GM23248 (cell line): Measurements from ENCODE around the gene BDH1. TPM values are rescaled to one million over a fixed set of nuclear protein-coding genes. Genes with fewer than 3 reads are reported as not detected.
"Not testable (repeated sequence)": the region's sequence is repeated elsewhere in the genome, so short reads cannot be mapped to it uniquely, and the experiment has no call there.

Source experiments
- DNase-seq: peaks from one replicate; pipeline ENCODE4 v3.0.0-alpha.2; 2015
- H2AFZ ChIP-seq: fragments of 200-600 bp; sonication (generic); 2 replicates; pipeline ENCODE4 v1.6.1; 2016; ENCODE audit warnings: antibody characterized with exemption
- H3F3A ChIP-seq: fragments of 200-600 bp; sonication (generic); 2 replicates; pipeline ENCODE4 v1.6.1; 2016; ENCODE audit warnings: mild to moderate bottlenecking, antibody characterized with exemption, mixed run types; ENCODE audit not compliant: insufficient read depth
- H3K27ac ChIP-seq: fragments of 200-600 bp; sonication (generic); 2 replicates; pipeline ENCODE4 v1.5.1; 2016; ENCODE audit warnings: mild to moderate bottlenecking
- H3K27me3 ChIP-seq: fragments of 200-600 bp; sonication (generic); replicated peaks from 2 replicates; pipeline ENCODE4 v1.6.1; 2016; ENCODE audit warnings: mild to moderate bottlenecking; ENCODE audit not compliant: insufficient read depth
- H3K36me3 ChIP-seq: fragments of 200-600 bp; sonication (generic); 2 replicates; pipeline ENCODE4 v1.6.1; 2016; ENCODE audit warnings: low read depth, mild to moderate bottlenecking
- H3K4me1 ChIP-seq: fragments of 200-600 bp; sonication (generic); 2 replicates; pipeline ENCODE4 v1.6.1; 2016; ENCODE audit warnings: mild to moderate bottlenecking; ENCODE audit not compliant: insufficient read depth
- H3K4me2 ChIP-seq: fragments of 200-600 bp; sonication (generic); one replicate; pipeline ENCODE4 v1.6.1; 2016; ENCODE audit warnings: mild to moderate bottlenecking; ENCODE audit not compliant: unreplicated experiment
- H3K4me3 ChIP-seq: fragments of 200-600 bp; sonication (generic); 2 replicates; pipeline ENCODE4 v1.5.1; 2016; ENCODE audit warnings: mild to moderate bottlenecking
- H3K79me2 ChIP-seq: fragments of 200-600 bp; sonication (generic); 2 replicates; pipeline ENCODE4 v1.6.1; 2016; ENCODE audit warnings: mild to moderate bottlenecking; ENCODE audit not compliant: insufficient read depth
- H3K9ac ChIP-seq: fragments of 200-600 bp; sonication (generic); 2 replicates; pipeline ENCODE4 v1.6.1; 2016; ENCODE audit warnings: mild to moderate bottlenecking
- H3K9me2 ChIP-seq: fragments of 200-600 bp; sonication (generic); 2 replicates; pipeline ENCODE4 v1.6.1; 2016; ENCODE audit warnings: mixed run types, mild to moderate bottlenecking, moderate library complexity; ENCODE audit not compliant: insufficient read depth
- H3K9me3 ChIP-seq: fragments of 200-600 bp; sonication (generic); one replicate; pipeline ENCODE4 v1.6.1; 2017; ENCODE audit warnings: low read depth
- H4K20me1 ChIP-seq: fragments of 200-600 bp; sonication (generic); 2 replicates; pipeline ENCODE4 v1.6.0; 2016; ENCODE audit not compliant: insufficient read depth
- EZH2 ChIP-seq: fragments of 200-600 bp; sonication (generic); IDR thresholded peaks from 2 replicates; pipeline ENCODE4 v1.6.1; 2018; ENCODE audit warnings: antibody characterized with exemption, mild to moderate bottlenecking; ENCODE audit not compliant: insufficient read depth, poor library complexity, severe bottlenecking
- EZH2phosphoT487 ChIP-seq: fragments of 200-600 bp; sonication (generic); IDR thresholded peaks from 2 replicates; pipeline ENCODE4 v1.6.1; 2018; ENCODE audit warnings: antibody characterized with exemption, moderate library complexity, mild to moderate bottlenecking, low read depth; ENCODE audit not compliant: insufficient read depth
- WGBS, 2 experiments: methylation state at CpG; one replicate each; pipeline ENCODE4 v1.1.6; 2015 to 2017; ENCODE audit warnings: low lambda C conversion rate in 2 of 2, low coverage in 1 of 2; ENCODE audit errors: missing lambda C conversion rate in 2 of 2; 5-methylcytosine and 5-hydroxymethylcytosine counted together
- in situ Hi-C: fragments of 300-500 bp; cut with MboI; formaldehyde crosslinking; loops from 2 replicates; pipeline ENCODE4 v1.15.0; 2020
- polyA plus RNA-seq: library from polyadenylated mRNA; unstranded; fragments of >200 nt; fragmentation: Nextera tagmentation; extraction: Ambion mirVana; gene quantifications from 2 replicates; pipeline ENCODE4 v1.2.1, GENCODE V29; 2016
- total RNA-seq: library from RNA; depleted of rRNA; stranded (reverse); fragments of >200 nt; shearing (Covaris generic); gene quantifications from 2 replicates; pipeline ENCODE4 v1.2.3, GENCODE V29; 2014

BDH1 gene
- total and polyA plus RNA-seq, 2 experiments from 2014 or later: 2.7 to 3.4 TPM

DNA sequence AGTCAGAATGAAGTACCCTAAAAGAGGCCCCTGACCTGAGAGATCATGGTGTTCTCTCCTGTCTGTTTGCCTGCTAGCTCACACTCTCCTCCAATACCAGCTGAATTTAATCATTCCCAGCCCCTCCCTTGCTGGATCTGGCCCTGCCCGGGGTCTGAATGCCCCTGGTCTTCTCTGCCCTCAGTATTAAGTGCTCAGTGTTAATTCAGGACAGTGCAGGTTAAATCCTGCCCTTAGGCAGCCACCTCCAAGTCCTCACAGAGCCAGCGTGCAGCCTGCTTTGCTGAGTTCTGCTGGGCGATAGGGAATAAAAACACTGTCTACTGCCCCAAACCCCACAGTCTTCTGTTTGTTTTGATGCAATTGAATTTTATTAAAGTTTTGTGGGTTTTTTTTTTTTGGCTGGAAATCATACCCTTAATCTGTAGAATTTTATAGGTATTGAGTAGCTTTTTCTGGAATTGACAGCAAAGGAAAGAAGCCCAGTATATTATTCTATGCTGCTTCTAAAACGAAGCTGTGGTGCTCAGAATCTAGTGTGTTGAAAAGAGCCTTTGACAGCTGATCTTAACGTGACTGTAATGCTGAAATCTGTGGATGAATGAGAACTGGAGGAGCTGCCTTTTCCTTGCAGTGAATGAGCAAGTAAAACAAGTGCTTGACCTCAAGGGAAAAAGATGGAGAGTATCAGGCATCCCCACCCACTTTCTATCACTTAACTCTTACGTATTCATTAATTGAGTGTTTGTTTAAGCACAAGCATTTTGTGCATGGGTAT, 12.3 kb upstream of the BDH1 start:
- Histone ChIP-seq H3K4me1 (no peaks in the 10 kb centered on the region), H3K9me3 (no peaks in the 10 kb centered on the region), H3K9me2 (no peaks in the 10 kb centered on the region), H3K9ac (no peak overlapping the region), H3K4me2 (no peak overlapping the region), H3K4me3 (no peak overlapping the region), H2AFZ (no peak overlapping the region), H3K27ac (no peak overlapping the region), H3K79me2 (no peaks in the 10 kb centered on the region), H3K36me3 (no peaks in the 10 kb centered on the region), H3K27me3 (peaks cover 10% of the 10 kb centered on the region; the same call in 1 of the 2 replicates), H4K20me1 (no peaks in the 10 kb centered on the region), H3F3A (no peaks in the 10 kb centered on the region)
- TF ChIP-seq EZH2phosphoT487 (no peak), EZH2 (no peak)
- 8 to 10% methylated on average over 6 of the region's 6 CpGs for WGBS, 2 experiments
- no peak for DNase-seq
- in situ Hi-C loops: no loop called here

DNA sequence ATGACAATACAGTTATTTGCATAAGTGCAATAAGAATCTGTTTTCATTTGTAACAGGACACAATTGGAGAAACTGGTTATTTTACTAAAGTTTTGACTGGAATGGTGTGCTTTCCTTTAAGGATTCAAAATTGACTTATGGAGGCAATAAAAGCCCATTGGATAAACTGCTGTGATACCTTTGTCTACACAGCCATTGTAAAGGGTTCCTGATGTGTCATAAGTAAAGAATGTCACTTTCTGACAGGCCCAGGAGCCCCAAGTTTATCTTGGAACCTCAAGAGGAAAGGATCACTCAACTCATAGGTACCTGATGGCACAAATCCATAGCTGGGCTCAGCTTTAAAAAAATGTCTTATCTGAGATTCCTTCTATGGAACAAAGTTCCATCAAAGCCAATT, 10.4 kb upstream of the BDH1 start:
- H3K4me3 ChIP-seq, H3K79me2 ChIP-seq, H3K9ac ChIP-seq, H3K36me3 ChIP-seq, H3K9me3 ChIP-seq, H2AFZ ChIP-seq, H3K4me1 ChIP-seq, DNase-seq, H4K20me1 ChIP-seq, in situ Hi-C loops, H3K4me2 ChIP-seq, H3K27ac ChIP-seq, H3F3A ChIP-seq, H3K9me2 ChIP-seq: not testable (repeated sequence)
- H3K27me3 ChIP-seq: peaks cover 12% of the 10 kb centered on the region; the same call in 1 of the 2 replicates

- no peaks in the 10 kb centered on the region for H3K79me2 ChIP-seq
- no peaks in the 10 kb centered on the region for H3K4me1 ChIP-seq
- in situ Hi-C loops: no loop called here
- peaks cover 16% of the 10 kb centered on the region; the same call in 1 of the 2 replicates for H3K27me3 ChIP-seq
- no peak for TF ChIP-seq EZH2phosphoT487
- TF ChIP-seq EZH2: no peak
- DNase-seq: no peak
- H3F3A ChIP-seq: no peaks in the 10 kb centered on the region
- H3K9me3 ChIP-seq: no peaks in the 10 kb centered on the region
- no peaks in the 10 kb centered on the region for H4K20me1 ChIP-seq
- WGBS, 2 experiments: 23 to 25% methylated on average over 1 of the region's 1 CpG
- no peak overlapping the region for H2AFZ ChIP-seq
- H3K4me3 ChIP-seq: no peak overlapping the region
- H3K4me2 ChIP-seq: no peak overlapping the region
- no peaks in the 10 kb centered on the region for H3K36me3 ChIP-seq
- H3K9me2 ChIP-seq: no peaks in the 10 kb centered on the region
- H3K27ac ChIP-seq: no peak overlapping the region
- H3K9ac ChIP-seq: no peak overlapping the region
Measured at GRCh38 chr3:197564097-197564843, 8.5 kb upstream of the BDH1 start.

GRCh38 chr3:197562398-197563251, 6.9 kb upstream of the BDH1 start:
- Histone ChIP-seq H3K36me3 (no peaks in the 10 kb centered on the region), H3K4me1 (no peaks in the 10 kb centered on the region), H3K9me2 (no peaks in the 10 kb centered on the region), H3K79me2 (no peaks in the 10 kb centered on the region), H3F3A (no peaks in the 10 kb centered on the region), H4K20me1 (no peaks in the 10 kb centered on the region), H3K4me2 (no peak overlapping the region), H3K27me3 (peaks cover 18% of the 10 kb centered on the region; the same call in 1 of the 2 replicates), H3K9me3 (no peaks in the 10 kb centered on the region), H3K4me3 (no peak overlapping the region), H3K27ac (no peak overlapping the region), H2AFZ (no peak overlapping the region), H3K9ac (no peak overlapping the region)
- no peak for DNase-seq
- 30 to 34% methylated on average over 6 of the region's 6 CpGs for whole genome bisulfite sequencing, 2 experiments
- TF ChIP-seq EZH2: no peak
- TF ChIP-seq EZH2phosphoT487: no peak
- in situ Hi-C loops: no loop called here
